HG02759 (cell line): Measurements from ENCODE around the gene MIER3.
"Not testable (repeated sequence)": the region's sequence is repeated elsewhere in the genome, so short reads cannot be mapped to it uniquely, and the experiment has no call there.

Experiments
- ATAC-seq: cut with Tn5 transposase; IDR thresholded peaks from one replicate; pipeline ENCODE4 v1.9.1; 2021; ENCODE audit warnings: mild to moderate bottlenecking, moderate library complexity; ENCODE audit not compliant: unreplicated experiment

Gene MIER3

GRCh38 chr5:56951946-56952691 is at the start of gene MIER3:
Gene MIER3, minus strand, starts transcription at chr5:56952123. Its CDS starts 21 bp downstream, at chr5:56952102.
- ATAC-seq = peak; percentile 92

GRCh38 chr5:56995596-56995995 is 43.7 kb upstream of the MIER3 start:
- no peak for ATAC-seq

GRCh38 chr5:56993241-56993640 is 41.3 kb upstream of the MIER3 start:
- ATAC-seq = no peak

GRCh38 chr5:56989676-56990075 is 37.8 kb upstream of the MIER3 start:
- no peak for ATAC-seq

- ATAC-seq = no peak
These were observed 36.6 kb upstream of the MIER3 start for GRCh38 chr5:56988490-56988889.

GRCh38 chr5:56987171-56987570 is 35.2 kb upstream of the MIER3 start:
- no peak for ATAC-seq

GRCh38 chr5:56986626-56986947 is 34.7 kb upstream of the MIER3 start:
- peak; percentile 45 for ATAC-seq

GRCh38 chr5:56985936-56986625 is 34.2 kb upstream of the MIER3 start:
- peak; percentile 61 for ATAC-seq

- no peak for ATAC-seq
These were observed 32.5 kb upstream of the MIER3 start for GRCh38 chr5:56984445-56984844.

GRCh38 chr5:56983593-56984361 is 31.9 kb upstream of the MIER3 start:
- peak; percentile 62 for ATAC-seq

- no peak for ATAC-seq
These were observed 29.8 kb upstream of the MIER3 start for GRCh38 chr5:56981548-56982315.

- no peak for ATAC-seq
These were observed 28.0 kb upstream of the MIER3 start for GRCh38 chr5:56979968-56980367.

- not testable (repeated sequence) for ATAC-seq
These were observed 27.6 kb upstream of the MIER3 start for GRCh38 chr5:56979526-56979925.

GRCh38 chr5:56977822-56978221 is 25.9 kb upstream of the MIER3 start:
- ATAC-seq = no peak

GRCh38 chr5:56977021-56977420 is 25.1 kb upstream of the MIER3 start:
- no peak for ATAC-seq

- no peak for ATAC-seq
These were observed 22.3 kb upstream of the MIER3 start for GRCh38 chr5:56974241-56974640.

- no peak for ATAC-seq
These were observed 21.6 kb upstream of the MIER3 start for GRCh38 chr5:56973473-56973872.

GRCh38 chr5:56971275-56971674 is 19.4 kb upstream of the MIER3 start:
- no peak for ATAC-seq

GRCh38 chr5:56964173-56964572 is 12.2 kb upstream of the MIER3 start:
- ATAC-seq = no peak

- no peak for ATAC-seq
These were observed 11.3 kb upstream of the MIER3 start for GRCh38 chr5:56963246-56963645.

- ATAC-seq = no peak
These were observed 10.4 kb upstream of the MIER3 start for GRCh38 chr5:56962286-56962685.
